ENCODE measurements around the gene HBZ.
"Not testable (repeated sequence)": the region's sequence is repeated elsewhere in the genome, so short reads cannot be mapped to it uniquely, and the experiment has no call there.

The HBZ gene

DNA sequence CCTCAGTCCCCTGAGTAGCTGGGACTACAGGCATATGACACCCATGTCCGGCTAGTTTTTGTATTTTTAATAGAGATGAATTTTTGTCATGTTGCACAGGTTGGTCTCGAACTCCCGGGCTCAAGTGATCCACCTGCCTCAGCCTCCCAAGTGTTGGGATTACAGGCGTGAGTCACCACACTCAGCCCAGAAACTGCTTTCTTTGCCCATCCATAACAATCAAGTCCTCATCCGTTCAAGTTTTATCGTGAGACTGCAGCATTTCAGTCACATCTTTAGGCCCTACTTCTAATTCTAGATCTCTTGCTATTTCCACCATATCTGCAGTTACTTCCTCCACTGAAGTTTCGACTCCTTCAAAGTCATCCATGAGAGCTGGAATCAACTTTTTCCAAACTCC lies 20.3 kb upstream of the HBZ start:
- peak in 2 of 10 donors; percentile 7 to 21 for DNase-seq
- intact Hi-C loops (cut with DNase I): no loop called here

GRCh38 chr16:133716-134115 lies 18.7 kb upstream of the HBZ start:
- DNase-seq: no peak
- intact Hi-C loops (cut with DNase I): no loop called here

GRCh38 chr16:138049-138417 lies 14.4 kb upstream of the HBZ start:
- intact Hi-C loops (cut with DNase I): no loop called here
- DNase-seq: peak in 2 of 10 donors; percentile 15 to 84

GRCh38 chr16:140175-140857 lies 12.1 kb upstream of the HBZ start:
- peak in 2 of 10 donors; percentile 9 to 26 for DNase-seq
- intact Hi-C loops (cut with DNase I): no loop called here

GRCh38 chr16:142405-142967 lies 10.0 kb upstream of the HBZ start:
- intact Hi-C loops (cut with DNase I): no loop called here
- DNase-seq: peak in 6 of 10 donors; percentile 28 to 89 (median 51)

- intact Hi-C loops (cut with DNase I): no loop called here
- DNase-seq: peak in 3 of 10 donors; percentile 39 to 75 (median 53)
Measured at GRCh38 chr16:143047-143446, 9.4 kb upstream of the HBZ start.

GRCh38 chr16:143456-143855 lies 9.0 kb upstream of the HBZ start:
- intact Hi-C loops (cut with DNase I): no loop called here
- peak in 3 of 10 donors; percentile 7 to 18 (median 12) for DNase-seq

GRCh38 chr16:144797-145252 lies 7.6 kb upstream of the HBZ start:
- DNase-seq: peak in 1 of 10 donors; percentile 2
- intact Hi-C loops (cut with DNase I): no loop called here

GRCh38 chr16:146646-147045 lies 5.8 kb upstream of the HBZ start:
- intact Hi-C loops (cut with DNase I): no loop called here
- DNase-seq: no peak

- intact Hi-C loops (cut with DNase I): no loop called here
Measured at GRCh38 chr16:149024-149660, 3.3 kb upstream of the HBZ start.

DNA sequence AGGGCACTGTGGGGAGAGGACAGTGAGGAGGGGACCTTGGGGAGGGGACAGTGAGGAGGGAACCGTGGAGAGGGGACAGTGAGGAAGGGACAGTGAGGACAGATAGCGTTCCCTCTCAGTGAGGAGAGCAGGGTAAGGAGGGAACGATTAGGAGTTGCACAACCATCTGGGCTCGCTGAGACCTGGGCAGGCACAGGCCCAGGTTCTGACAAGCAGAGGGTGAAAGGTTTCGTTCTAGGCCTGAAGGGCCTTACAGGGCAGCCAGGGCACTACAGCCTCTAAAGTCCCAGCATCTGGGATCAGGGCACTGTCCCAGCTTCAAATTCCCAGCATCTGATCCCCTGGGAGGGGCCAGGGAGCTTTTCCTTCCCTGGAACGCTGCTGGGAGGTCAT lies 681 bp downstream of the HBZ start:
- intact Hi-C loops (cut with DNase I); DNase-seq: not testable (repeated sequence)

More at GRCh38 chr16:149024-149660, 3.3 kb upstream of the HBZ start:
- DNase-seq: peak in 2 of 10 donors; percentile 1 to 49

- intact Hi-C loops (cut with DNase I); DNase-seq: not testable (repeated sequence)
Measured at GRCh38 chr16:153550-154216, 1.2 kb downstream of the HBZ start.

DNA sequence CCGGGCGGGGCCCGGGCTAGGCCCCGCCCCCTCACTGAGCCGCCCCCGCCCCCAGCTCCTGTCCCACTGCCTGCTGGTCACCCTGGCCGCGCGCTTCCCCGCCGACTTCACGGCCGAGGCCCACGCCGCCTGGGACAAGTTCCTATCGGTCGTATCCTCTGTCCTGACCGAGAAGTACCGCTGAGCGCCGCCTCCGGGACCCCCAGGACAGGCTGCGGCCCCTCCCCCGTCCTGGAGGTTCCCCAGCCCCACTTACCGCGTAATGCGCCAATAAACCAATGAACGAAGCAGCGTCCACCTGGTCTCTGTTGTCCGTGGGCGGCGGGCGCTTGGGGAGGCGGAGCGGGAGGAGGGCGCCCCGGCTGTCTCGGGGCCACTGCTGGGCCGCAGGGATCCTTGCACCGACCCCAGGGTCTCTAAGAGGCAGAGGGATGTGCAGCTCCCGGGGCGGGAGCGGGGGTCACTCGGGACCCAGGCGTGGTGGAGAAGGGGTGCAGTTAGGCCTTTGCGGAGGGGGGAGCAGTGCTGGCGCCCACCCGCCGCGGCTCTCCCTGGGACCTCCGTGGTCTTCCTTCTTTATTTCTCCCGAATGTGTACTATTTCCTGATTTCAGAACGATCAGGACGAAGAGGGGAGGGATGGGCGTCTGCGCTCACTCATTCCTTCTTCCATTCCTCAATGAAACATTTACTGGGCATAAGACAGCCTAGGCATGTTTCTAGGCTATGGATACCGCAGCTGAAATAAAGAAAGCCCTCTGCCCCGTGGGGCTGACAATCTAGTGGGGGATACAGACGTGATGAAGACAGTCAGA lies 2.0 kb downstream of the HBZ start:
- DNase-seq: peak in 6 of 10 donors; percentile 32 to 89 (median 56)
- intact Hi-C loops (cut with DNase I): no loop called here

DNA sequence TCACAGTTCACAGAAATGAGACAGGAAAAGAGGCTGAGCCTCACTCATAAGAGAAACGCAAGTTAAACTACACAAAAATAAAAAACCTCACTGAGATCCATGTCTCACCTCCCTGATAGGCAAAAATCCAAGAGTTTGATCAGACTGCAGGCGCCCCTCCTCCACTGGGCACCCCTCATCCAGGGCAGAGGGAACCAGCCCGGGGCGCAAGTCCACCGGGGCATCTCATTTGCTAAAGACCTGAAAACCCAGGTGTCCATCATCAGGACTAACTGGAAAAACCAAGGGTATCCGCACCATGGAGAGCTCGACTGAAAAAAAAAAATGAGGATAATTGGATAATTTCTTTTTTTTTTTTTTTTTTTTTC lies 2.6 kb downstream of the HBZ start:
- peak in 3 of 10 donors; percentile 26 to 58 (median 28) for DNase-seq
- intact Hi-C loops (cut with DNase I): no loop called here

DNA sequence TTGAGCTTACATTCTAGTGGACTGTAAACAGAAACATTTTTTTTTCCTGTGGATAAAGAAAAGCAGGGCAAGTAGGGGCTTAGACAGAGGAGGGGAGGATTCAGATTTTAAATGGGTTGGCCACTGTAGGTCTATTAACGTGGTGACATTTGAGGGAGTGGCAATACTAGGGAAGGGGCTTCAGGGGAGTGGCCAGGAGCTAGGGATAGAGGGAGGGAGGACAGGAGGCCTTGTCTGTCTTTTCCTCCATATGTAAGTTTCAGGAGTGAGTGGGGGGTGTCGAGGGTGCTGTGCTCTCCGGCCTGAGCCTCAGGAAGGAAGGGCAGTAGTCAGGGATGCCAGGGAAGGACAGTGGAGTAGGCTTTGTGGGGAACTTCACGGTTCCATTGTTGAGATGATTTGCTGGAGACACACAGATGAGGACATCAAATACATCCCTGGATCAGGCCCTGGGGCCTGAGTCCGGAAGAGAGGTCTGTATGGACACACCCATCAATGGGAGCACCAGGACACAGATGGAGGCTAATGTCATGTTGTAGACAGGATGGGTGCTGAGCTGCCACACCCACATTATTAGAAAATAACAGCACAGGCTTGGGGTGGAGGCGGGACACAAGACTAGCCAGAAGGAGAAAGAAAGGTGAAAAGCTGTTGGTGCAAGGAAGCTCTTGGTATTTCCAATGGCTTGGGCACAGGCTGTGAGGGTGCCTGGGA lies 6.8 kb downstream of the HBZ start:
- intact Hi-C loops (cut with DNase I): no loop called here
- peak in 2 of 10 donors; percentile 20 to 23 for DNase-seq

DNA sequence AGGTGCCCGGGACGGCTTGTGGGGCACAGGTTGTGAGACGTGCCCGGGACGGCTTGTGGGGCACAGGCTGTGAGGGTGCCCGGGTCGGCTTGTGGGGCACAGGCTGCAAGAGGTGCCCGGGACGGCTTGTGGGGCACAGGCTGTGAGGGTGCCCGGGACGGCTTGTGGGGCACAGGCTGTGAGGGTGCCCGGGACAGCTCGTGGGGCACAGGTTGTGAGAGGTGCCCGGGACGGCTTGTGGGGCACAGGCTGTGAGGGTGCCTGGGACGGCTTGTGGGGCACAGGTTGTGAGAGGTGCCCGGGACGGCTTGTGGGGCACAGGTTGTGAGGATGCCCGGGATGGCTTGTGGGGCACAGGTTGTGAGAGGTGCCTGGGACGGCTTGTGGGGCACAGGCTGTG lies 7.8 kb downstream of the HBZ start:
- DNase-seq: peak in 1 of 10 donors; percentile 22
- intact Hi-C loops (cut with DNase I): not testable (repeated sequence)

GRCh38 chr16:160691-161190 lies 8.3 kb downstream of the HBZ start:
- peak in 1 of 10 donors; percentile 10 for DNase-seq
- intact Hi-C loops (cut with DNase I): no loop called here

DNA sequence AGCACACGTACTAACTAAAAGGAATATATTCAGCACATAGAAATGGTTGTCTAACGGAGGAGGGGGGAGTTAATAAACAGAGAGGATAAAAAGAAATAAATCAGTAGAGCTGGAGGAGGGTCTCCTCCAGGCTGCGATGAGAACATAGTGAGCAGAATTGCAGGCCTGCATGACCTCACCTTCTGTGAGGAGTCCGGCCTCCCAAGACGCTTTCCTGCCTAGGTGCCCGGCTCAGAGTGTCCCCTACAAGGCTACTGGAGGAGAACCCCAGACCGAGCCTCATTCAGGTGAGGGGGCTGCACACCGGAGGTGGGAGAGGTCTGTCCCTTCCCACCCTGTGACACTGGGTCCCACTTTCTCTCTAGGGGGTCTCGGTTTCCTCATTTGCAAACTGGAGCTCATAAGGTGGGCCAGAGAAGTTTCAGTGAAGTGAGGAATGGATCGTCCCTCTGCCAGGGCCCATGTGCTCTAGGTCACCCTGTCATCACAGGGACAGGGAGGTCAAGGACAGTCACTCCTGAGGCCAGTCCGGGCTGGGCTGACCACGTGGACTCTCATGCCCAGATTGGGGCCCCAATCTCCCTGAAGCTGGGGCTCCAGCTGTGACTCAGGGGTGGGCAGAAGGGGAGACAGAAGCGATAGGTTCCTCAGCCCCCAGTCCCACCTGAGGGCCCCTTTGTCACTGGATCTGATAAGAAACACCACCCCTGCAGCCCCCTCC lies 10.0 kb downstream of the HBZ start:
- DNase-seq: peak in 2 of 10 donors; percentile 51 to 59
- intact Hi-C loops (cut with DNase I): no loop called here

DNA sequence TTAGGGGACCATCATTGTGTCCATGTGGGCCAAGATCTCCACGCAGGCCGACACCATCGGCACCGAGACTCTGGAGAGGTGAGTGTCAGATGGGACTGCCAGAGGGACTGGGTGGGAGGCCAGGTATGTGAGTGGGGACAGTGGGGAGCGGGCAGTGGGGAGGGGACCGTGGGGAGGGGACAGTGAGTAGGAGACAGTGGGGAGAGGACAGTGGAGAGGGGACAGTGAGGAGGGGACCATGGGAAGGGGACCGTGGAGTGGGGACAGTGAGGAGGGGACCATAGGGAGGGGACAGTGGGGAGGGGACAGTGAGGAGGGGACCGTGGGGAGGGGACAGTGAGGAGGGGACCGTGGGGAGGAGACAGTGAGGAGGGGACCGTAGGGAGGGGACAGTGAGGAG lies 10.7 kb downstream of the HBZ start:
- peak in 1 of 10 donors; percentile 24 for DNase-seq
- intact Hi-C loops (cut with DNase I): not testable (repeated sequence)
